Ovary (tissue), 10 donors: Measurements from ENCODE around the gene PYGL. TPM values are rescaled to one million over a fixed set of nuclear protein-coding genes. Genes with fewer than 3 reads are reported as not detected.

Experiments
- DNase-seq, 5 donors: peaks; one replicate each; pipeline ENCODE4 v3.0.0-alpha.2; 2019 to 2020
- H3K27ac ChIP-seq, 2 donors: fragments of 200-600 bp; one replicate each; pipeline versions ENCODE4 v1.5.1 to v1.8.0; 2019 to 2022
- H3K27me3 ChIP-seq: fragments of 200-600 bp; one replicate; pipeline ENCODE4 v1.8.0; 2022
- H3K36me3 ChIP-seq: fragments of 200-600 bp; sonication (generic); one replicate; pipeline ENCODE4 v1.5.1; 2019
- H3K4me1 ChIP-seq: one replicate; pipeline ENCODE4 v1.8.1; 2013; ENCODE audit warnings: mild to moderate bottlenecking, moderate library complexity; ENCODE audit not compliant: insufficient read depth
- H3K4me3 ChIP-seq: fragments of 200-600 bp; sonication (generic); one replicate; pipeline ENCODE4 v1.5.1; 2017
- H3K9me3 ChIP-seq, 2 donors: fragments of 200-600 bp in 1 of 2; sonication (generic) in 1 of 2; one replicate each; pipeline versions ENCODE4 v1.5.1 to v1.8.1; 2013 to 2019; ENCODE audit warnings: mild to moderate bottlenecking in 1 of 2, moderate library complexity in 1 of 2
- EP300 ChIP-seq: sonication (generic); formaldehyde crosslinking; IDR thresholded peaks from one replicate; pipeline ENCODE4 v1.6.1; 2017; ENCODE audit warnings: antibody characterized with exemption
- POLR2A ChIP-seq: fragments of 450-650 bp; IDR thresholded peaks from one replicate; pipeline ENCODE4 v1.6.1; 2017; ENCODE audit warnings: antibody characterized with exemption, mild to moderate bottlenecking, moderate library complexity
- WGBS, 3 donors: extraction: QIAGEN DNeasy Blood & Tissue Kit in 1 of 3; methylation state at CpG; one replicate each; pipeline versions ENCODE4 v1.1.5 to v1.1.7; 2013 to 2017; 5-methylcytosine and 5-hydroxymethylcytosine counted together
- intact Hi-C, 4 donors: fragments of 100-400 bp; cut with DNase I; formaldehyde crosslinking; loops; one replicate each; pipeline versions ENCODE4 v1.11.0 to v1.15.1; 2022 to 2023
- long read RNA-seq, 3 donors: library from polyadenylated mRNA in 2 of 3; unstranded in 2 of 3; transcript quantifications; one replicate each; pipeline ENCODE4 v2.0.0 and lab custom pipeline, GENCODE V29; 2021 to 2026
- polyA plus RNA-seq, 2 donors: library from polyadenylated mRNA; stranded (reverse); fragments of 200-250 nt in 1 of 2; fragments of 350-450 nt in 1 of 2; fragmentation: Illumina TruSeq in 1 of 2; extraction: RNeasy Lipid Tissue Mini Kit (QIAGEN cat#74804) in 1 of 2; gene quantifications; one replicate each; pipeline ENCODE4 v1.2.3, GENCODE V29; 2013 to 2014
- total RNA-seq, 7 donors: library from RNA; depleted of rRNA in 2 of 7; stranded (reverse); fragments of >200 nt in 2 of 7; fragmentation: NEBNext Ultra II Directional in 3 of 7; extraction: Animal tissue kit (Norgen Biotek cat#: 25700) in 3 of 7; gene quantifications; one replicate each; pipeline versions ENCODE4 v1.1.0 to v1.2.4, GENCODE V29; 2016 to 2023
- TF ChIP-seq, protein P1 (sequence below), 3 donors: fragments of 450-650 bp in 2 of 3; fragments of 200-600 bp in 1 of 3; IDR thresholded peaks; one replicate each; pipeline versions ENCODE4 v1.5.1 to v1.8.0; 2016 to 2022; ENCODE audit warnings: antibody characterized with exemption in 3 of 3, mild to moderate bottlenecking in 1 of 3
- donor health status: DM: no; HTN: no; CAD: no; lungs with moderate emphysema.
- donor health status: DM: no; HTN: no; CAD: no.
- donor health status: Bipolar disorder and iron deficiency.
- donor health status: DM: yes; HTN: yes; CAD: no.
- donor health status: DM: no; HTN: no; CAD: no.
- donor health status: DM: yes; HTN: yes; CAD: no.

PYGL gene
- total RNA-seq = 10 to 100 TPM; 25.8 to 53.7 (median 32.6) TPM
- 10 to 100 TPM; 19.6 to 34.3 TPM for polyA plus RNA-seq
- long read RNA-seq, donor 1, transcript PYGL-203 (5 exons, 1,459 nt) = minor isoform, 8 of 132 reads
- long read RNA-seq, donor 1, transcript PYGL-201 (20 exons, 3,048 nt) = major isoform, 95 of 132 reads
- long read RNA-seq, donor 1, partial matches to known transcripts = 10 of 132 reads
- long read RNA-seq, donor 1, other reads (novel, unspliced or antisense) = 18 of 132 reads
- long read RNA-seq, donor 2, partial matches to known transcripts = 9 of 18 reads
- long read RNA-seq, donor 2, other reads (novel, unspliced or antisense) = 5 of 18 reads
- long read RNA-seq, donor 3, transcript PYGL-201 (20 exons, 3,048 nt) = major isoform, 66 of 80 reads
- long read RNA-seq, donor 3, partial matches to known transcripts = 5 of 80 reads
- long read RNA-seq, donor 3, other reads (novel, unspliced or antisense) = 7 of 80 reads

DNA sequence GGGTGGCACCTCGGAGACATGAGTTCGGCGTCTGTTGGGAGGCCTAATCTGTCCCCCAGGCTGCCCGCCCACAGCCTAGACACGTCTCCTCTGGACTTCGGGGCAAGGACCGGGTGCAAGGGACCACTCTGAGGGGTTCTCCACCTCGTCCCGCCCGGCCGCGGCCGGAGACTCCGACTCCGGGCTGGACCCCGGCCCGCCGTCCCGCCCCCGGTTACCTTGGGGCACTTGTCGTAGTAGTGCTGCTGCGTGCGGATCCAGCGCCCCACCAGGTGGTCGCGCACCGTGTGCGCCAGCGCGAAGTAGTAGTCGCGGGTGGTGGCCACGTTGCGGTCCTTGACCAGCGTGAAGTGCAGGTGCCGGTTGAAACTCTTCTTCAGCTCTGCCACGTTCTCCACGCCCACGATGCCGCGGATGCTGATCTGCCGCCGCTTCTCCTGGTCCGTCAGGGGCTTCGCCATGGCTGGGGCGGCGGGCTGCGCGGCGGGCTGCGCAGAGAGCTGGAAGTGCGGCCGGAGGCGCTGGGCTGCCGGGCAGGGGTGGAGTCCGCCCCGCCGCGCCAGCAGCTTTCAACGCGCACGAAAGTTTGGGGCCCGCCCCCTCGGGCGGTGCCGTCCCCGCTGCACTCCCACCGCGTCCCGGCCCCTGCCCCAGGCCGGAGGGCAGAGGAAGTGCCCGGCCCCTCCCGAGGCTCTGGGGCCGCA is at the start of gene PYGL:
Gene PYGL (minus strand): TSS at position 541 of the 704 bp plus-strand sequence. CDS start 80 bp downstream, at position 461.
- peak within 1 kb of the TSS; percentile 87 for H3K27ac ChIP-seq
- peaks cover 3% of the 10 kb centered on the region for H3K4me1 ChIP-seq
- WGBS, 3 donors = 0 to 1% (median 1%) methylated on average over 30 to 74 of the region's 74 CpGs
- intact Hi-C loops = no loop called here
- no peaks in the 10 kb centered on the region for H3K9me3 ChIP-seq
- H3K36me3 ChIP-seq = no peaks in the 10 kb centered on the region
- peak within 1 kb of the TSS; percentile 89 for H3K4me3 ChIP-seq
- H3K27me3 ChIP-seq = no peaks in the 10 kb centered on the region
- TF ChIP-seq, protein P1, sequence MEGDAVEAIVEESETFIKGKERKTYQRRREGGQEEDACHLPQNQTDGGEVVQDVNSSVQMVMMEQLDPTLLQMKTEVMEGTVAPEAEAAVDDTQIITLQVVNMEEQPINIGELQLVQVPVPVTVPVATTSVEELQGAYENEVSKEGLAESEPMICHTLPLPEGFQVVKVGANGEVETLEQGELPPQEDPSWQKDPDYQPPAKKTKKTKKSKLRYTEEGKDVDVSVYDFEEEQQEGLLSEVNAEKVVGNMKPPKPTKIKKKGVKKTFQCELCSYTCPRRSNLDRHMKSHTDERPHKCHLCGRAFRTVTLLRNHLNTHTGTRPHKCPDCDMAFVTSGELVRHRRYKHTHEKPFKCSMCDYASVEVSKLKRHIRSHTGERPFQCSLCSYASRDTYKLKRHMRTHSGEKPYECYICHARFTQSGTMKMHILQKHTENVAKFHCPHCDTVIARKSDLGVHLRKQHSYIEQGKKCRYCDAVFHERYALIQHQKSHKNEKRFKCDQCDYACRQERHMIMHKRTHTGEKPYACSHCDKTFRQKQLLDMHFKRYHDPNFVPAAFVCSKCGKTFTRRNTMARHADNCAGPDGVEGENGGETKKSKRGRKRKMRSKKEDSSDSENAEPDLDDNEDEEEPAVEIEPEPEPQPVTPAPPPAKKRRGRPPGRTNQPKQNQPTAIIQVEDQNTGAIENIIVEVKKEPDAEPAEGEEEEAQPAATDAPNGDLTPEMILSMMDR (IDR thresholded peaks at IDR 0.05) = no peak
- TF ChIP-seq POLR2A = peak; percentile 55
- peak; percentile 70 to 87 (median 75) for DNase-seq

DNA sequence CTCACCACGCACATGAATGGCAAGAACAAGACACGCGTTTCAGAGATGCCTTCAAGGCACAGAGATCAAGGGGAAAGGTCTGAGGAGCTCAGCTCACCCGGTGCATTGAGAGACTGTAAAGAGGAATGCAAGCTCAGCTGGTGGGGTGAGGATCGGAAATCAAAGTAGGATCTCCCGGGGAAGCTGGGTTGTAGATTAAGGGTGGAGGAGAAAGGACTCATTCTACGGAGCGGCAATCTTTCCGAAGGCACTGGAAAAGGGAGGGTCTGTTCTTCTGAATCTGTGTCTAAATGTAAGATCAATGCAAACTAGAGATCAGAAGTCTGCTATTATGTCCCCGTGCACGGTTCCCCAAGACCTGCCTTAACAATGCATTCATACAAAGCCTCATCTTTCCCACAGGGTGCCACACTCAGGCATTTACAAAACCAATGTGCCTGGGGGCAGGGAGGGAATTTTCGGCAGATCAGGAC is 41.6 kb upstream of the PYGL start:
- Histone ChIP-seq H3K9me3 (no peaks in the 10 kb centered on the region), H3K4me1 (no peaks in the 10 kb centered on the region), H3K27ac (no peak overlapping the region), H3K27me3 (no peaks in the 10 kb centered on the region), H3K4me3 (no peak overlapping the region), H3K36me3 (no peaks in the 10 kb centered on the region)
- no peak for DNase-seq
- 70 to 74% (median 71%) methylated on average over 12 of the region's 12 CpGs for WGBS, 3 donors
- intact Hi-C loops = no loop called here
- TF ChIP-seq, protein P1 (IDR thresholded peaks at IDR 0.05) = no peak
- TF ChIP-seq POLR2A (no peak), EP300 (no peak)

DNA sequence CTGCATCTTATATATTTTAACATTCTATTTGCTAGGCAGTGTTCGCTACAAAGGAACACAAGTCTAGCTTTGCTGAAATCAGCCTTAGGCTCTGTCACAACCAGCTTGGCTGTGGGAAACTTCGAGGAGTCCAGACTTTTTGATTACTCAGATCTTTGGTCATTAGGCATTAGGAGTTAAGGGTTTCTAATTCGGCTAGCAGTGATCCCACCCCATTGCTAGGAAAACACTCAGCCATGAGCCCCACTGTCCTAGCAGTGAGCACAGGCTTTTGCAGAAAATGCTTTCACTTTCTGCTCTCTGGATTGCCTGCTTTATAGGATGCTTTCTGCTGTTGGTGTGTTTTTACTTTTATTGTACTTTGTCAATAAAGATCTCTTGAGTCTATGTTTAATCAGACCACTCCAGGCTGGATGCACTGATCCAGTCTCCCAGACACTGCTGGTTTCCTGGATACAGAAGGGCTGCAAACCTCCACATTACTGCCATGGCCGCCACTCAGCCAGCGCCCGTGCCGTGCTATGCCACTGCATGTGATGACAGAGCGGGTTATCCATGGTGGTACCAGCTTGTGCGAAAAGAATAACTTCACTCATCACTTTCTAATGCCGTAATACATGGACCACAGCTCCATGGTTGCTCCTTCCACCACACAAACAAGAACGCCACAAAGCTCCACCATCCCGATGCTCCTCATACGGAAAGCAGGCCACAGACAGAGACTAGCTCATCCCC is 41.0 kb upstream of the PYGL start:
- intact Hi-C loops = no loop called here
- Histone ChIP-seq H3K36me3 (no peaks in the 10 kb centered on the region), H3K27me3 (no peaks in the 10 kb centered on the region), H3K27ac (no peak overlapping the region), H3K4me1 (no peaks in the 10 kb centered on the region), H3K9me3 (no peaks in the 10 kb centered on the region), H3K4me3 (no peak overlapping the region)
- WGBS, 3 donors = 85 to 91% (median 86%) methylated on average over 13 of the region's 13 CpGs
- TF ChIP-seq POLR2A (no peak), EP300 (no peak)
- TF ChIP-seq, protein P1 (IDR thresholded peaks at IDR 0.05) = no peak
- no peak for DNase-seq

DNA sequence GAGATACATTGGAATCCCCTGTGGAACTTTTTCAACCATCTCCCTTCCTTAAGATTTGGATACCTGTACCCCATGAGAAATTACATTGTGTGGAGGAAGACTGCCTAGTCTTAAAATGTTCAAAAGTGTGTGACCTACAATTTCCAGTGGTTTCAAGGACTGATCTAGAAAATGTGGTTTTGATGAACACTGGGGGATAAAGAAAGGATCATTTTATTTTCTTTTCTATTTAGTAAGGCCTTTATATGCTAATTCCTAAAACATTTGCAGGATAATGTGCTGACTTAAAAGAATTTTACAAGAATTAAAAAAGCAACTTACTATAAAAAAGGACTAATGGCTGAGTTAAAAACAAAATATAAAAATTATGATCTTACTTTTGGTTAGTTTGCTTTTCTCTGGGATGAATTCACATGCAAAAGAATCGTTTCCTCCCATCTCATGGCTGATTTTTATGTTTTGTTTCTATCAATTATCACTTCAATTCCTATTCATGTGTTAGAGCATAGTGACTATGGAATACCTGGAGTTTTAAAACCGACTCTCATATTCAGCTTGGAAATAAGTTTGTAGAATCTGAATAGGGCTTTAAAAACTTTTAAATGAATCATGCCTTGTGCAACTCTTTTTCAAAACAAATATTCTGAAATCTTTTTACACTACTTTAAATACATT is 39.9 kb upstream of the PYGL start:
- Histone ChIP-seq H3K27ac (no peak overlapping the region), H3K4me3 (no peak overlapping the region), H3K9me3 (no peaks in the 10 kb centered on the region), H3K4me1 (no peaks in the 10 kb centered on the region), H3K27me3 (no peaks in the 10 kb centered on the region), H3K36me3 (no peaks in the 10 kb centered on the region)
- DNase-seq = no peak
- 81 to 84% (median 83%) methylated on average over 2 of the region's 2 CpGs for WGBS, 3 donors
- intact Hi-C loops = no loop called here
- TF ChIP-seq, protein P1 (IDR thresholded peaks at IDR 0.05) = no peak
- TF ChIP-seq POLR2A (no peak), EP300 (no peak)
